Trophoblast cell (in vitro differentiated cells and primary cell): ENCODE results near the gene RDH14.

Experiments
- DNase-seq, 2 donors: peaks; one replicate each; pipeline ENCODE4 v3.0.0-alpha.2; 2016
- H2AFZ ChIP-seq: 2 replicates; pipeline ENCODE4 v1.6.1; 2013; ENCODE audit warnings: low read length, moderate library complexity, mild to moderate bottlenecking; ENCODE audit not compliant: insufficient read depth, poor library complexity
- H2AK5ac ChIP-seq: 2 replicates; pipeline ENCODE4 v1.6.1; 2013; ENCODE audit warnings: mild to moderate bottlenecking, low read length
- H2BK120ac ChIP-seq: 2 replicates; pipeline ENCODE4 v1.6.1; 2013; ENCODE audit warnings: low read length, mild to moderate bottlenecking, moderate library complexity; ENCODE audit not compliant: insufficient read depth, poor library complexity
- H2BK12ac ChIP-seq: 2 replicates; pipeline ENCODE4 v1.6.1; 2013; ENCODE audit warnings: mild to moderate bottlenecking, low read length, moderate library complexity
- H2BK5ac ChIP-seq: 2 replicates; pipeline ENCODE4 v1.6.1; 2013; ENCODE audit warnings: low read length, low read depth, moderate library complexity, mild to moderate bottlenecking; ENCODE audit not compliant: poor library complexity
- H3K14ac ChIP-seq: 2 replicates; pipeline ENCODE4 v1.6.1; 2013; ENCODE audit warnings: mild to moderate bottlenecking, low read length
- H3K18ac ChIP-seq: 2 replicates; pipeline ENCODE4 v1.6.1; 2013; ENCODE audit warnings: mild to moderate bottlenecking, low read length
- H3K23ac ChIP-seq: 2 replicates; pipeline ENCODE4 v1.6.1; 2013; ENCODE audit warnings: low read length
- H3K27ac ChIP-seq: 2 replicates; pipeline ENCODE4 v1.5.1; 2013; ENCODE audit warnings: low read depth, mild to moderate bottlenecking, inconsistent platforms, low read length, moderate library complexity
- H3K27me3 ChIP-seq: 2 replicates; pipeline ENCODE4 v1.6.1; 2013; ENCODE audit warnings: inconsistent platforms, mild to moderate bottlenecking, low read length, moderate library complexity; ENCODE audit not compliant: insufficient read depth
- H3K36me3 ChIP-seq, 2 experiments: 1 replicate in 1 of 2; 2 replicates in 1 of 2; pipeline ENCODE4 v1.6.1; 2013; ENCODE audit warnings: low read length in 2 of 2, mild to moderate bottlenecking in 2 of 2, moderate library complexity in 1 of 2; ENCODE audit not compliant: insufficient read depth in 2 of 2, control insufficient read depth in 1 of 2
- H3K4ac ChIP-seq: 2 replicates; pipeline ENCODE4 v1.6.1; 2013; ENCODE audit warnings: low read depth, mild to moderate bottlenecking, low read length, moderate library complexity
- H3K4me1 ChIP-seq, 2 experiments: 1 replicate in 1 of 2; 2 replicates in 1 of 2; pipeline ENCODE4 v1.6.1; 2013; ENCODE audit warnings: low read length in 2 of 2, mild to moderate bottlenecking in 2 of 2, moderate library complexity in 1 of 2; ENCODE audit not compliant: insufficient read depth in 2 of 2, control insufficient read depth in 1 of 2
- H3K4me2 ChIP-seq: 2 replicates; pipeline ENCODE4 v1.6.1; 2013; ENCODE audit warnings: inconsistent platforms, mild to moderate bottlenecking, low read length, moderate library complexity
- H3K4me3 ChIP-seq: 2 replicates; pipeline ENCODE4 v1.5.1; 2013; ENCODE audit warnings: mild to moderate bottlenecking, low read depth, low read length, inconsistent platforms
- H3K79me1 ChIP-seq: one replicate; pipeline ENCODE4 v1.6.1; 2013; ENCODE audit warnings: low read length
- H3K79me2 ChIP-seq: 2 replicates; pipeline ENCODE4 v1.6.1; 2013; ENCODE audit warnings: low read length, mild to moderate bottlenecking; ENCODE audit not compliant: control insufficient read depth, insufficient read depth, poor library complexity
- H3K9ac ChIP-seq: 2 replicates; pipeline ENCODE4 v1.6.1; 2013; ENCODE audit warnings: mild to moderate bottlenecking, low read length
- H3K9me3 ChIP-seq: 2 replicates; pipeline ENCODE4 v1.6.1; 2013; ENCODE audit warnings: low read depth, mild to moderate bottlenecking, control low read depth, inconsistent platforms, low read length; ENCODE audit not compliant: insufficient read depth
- H4K12ac ChIP-seq: 2 replicates; pipeline ENCODE4 v1.6.1; 2013; ENCODE audit warnings: low read depth, mild to moderate bottlenecking, low read length, moderate library complexity
- H4K8ac ChIP-seq: 2 replicates; pipeline ENCODE4 v1.6.1; 2013; ENCODE audit warnings: low read depth, mild to moderate bottlenecking, low read length, moderate library complexity
- H4K91ac ChIP-seq: one replicate; pipeline ENCODE4 v1.6.1; 2013; ENCODE audit warnings: low read depth, mild to moderate bottlenecking, low read length, moderate library complexity
- WGBS: extraction: QIAGEN DNeasy Blood & Tissue Kit; methylation state at CpG from one replicate; pipeline ENCODE4 v1.1.7; 2013; ENCODE audit warnings: missing lambda C conversion rate; ENCODE audit not compliant: insufficient read length, insufficient coverage; ENCODE audit errors: extremely low coverage; 5-methylcytosine and 5-hydroxymethylcytosine counted together

Gene RDH14

DNA sequence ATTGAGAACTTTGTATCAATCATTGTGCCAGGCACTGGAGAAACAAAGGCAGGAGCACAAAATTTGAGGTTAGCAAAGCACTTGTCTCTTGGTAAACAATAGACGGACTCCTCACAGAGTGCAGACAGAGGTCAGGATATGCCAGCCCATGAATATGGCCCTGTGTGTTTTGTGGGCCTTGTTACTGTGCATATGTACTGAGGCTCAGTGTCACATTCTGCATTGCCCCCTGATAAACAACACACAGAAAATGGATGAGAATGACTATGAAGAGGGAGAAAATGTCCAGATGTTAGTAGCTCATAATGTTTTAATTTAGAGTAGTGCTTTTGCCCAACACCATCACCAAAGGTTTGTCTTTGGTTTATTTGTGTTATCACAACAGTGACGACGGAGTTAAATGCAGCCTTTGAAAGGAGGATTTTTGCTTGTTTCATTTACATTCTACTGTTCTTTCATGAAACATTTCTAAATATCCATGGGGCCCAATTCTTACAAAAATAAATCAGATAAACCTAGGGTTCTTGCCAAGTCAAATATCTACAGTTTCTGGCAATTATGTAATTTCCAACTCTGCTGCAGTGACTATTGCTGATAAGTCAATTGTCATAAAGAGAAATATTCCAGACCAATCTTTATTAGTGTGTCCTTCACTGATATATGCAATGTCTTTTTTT lies 43.5 kb upstream of the RDH14 start:
- Histone ChIP-seq H3K4ac (no peak overlapping the region), H3K27ac (no peak overlapping the region), H3K79me1 (no peaks in the 10 kb centered on the region), H3K4me1 (no peaks in the 10 kb centered on the region), H4K8ac (no peak overlapping the region), H2BK12ac (no peak overlapping the region), H3K4me3 (no peak overlapping the region), H2BK120ac (no peak overlapping the region), H3K36me3 (no peaks in the 10 kb centered on the region), H3K4me2 (no peak overlapping the region), H2AFZ (no peak overlapping the region), H3K18ac (no peak overlapping the region), H3K27me3 (no peaks in the 10 kb centered on the region), H2BK5ac (no peak overlapping the region), H3K9me3 (no peaks in the 10 kb centered on the region), H3K23ac (no peak overlapping the region), H3K79me2 (no peaks in the 10 kb centered on the region), H3K9ac (no peak overlapping the region), H4K91ac (no peak overlapping the region), H4K12ac (no peak overlapping the region), H2AK5ac (no peak overlapping the region), H3K14ac (no peak overlapping the region)
- no peak for DNase-seq
- WGBS: no CpG with 5 or more reads among the region's 3 CpGs

DNA sequence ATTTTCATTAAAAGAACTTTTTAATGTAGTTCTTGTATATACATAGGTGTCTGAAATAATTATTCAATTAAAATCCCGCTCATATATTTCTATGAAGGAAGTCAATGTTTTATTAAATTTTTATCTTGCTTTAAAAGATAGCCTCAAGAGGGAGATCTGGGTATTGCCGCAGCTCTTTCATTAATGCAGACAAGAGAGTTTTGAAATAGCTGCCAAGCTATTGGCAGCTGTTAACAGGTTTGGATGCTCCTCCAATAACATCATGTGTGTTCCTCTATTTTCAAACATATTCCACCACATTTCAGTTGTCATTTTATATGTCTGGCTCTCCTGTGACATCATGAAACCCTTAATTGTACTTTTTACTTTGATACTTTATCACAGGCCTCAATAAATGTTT lies 41.8 kb upstream of the RDH14 start:
- no peak overlapping the region for H2BK12ac ChIP-seq
- H4K91ac ChIP-seq: no peak overlapping the region
- H2AK5ac ChIP-seq: no peak overlapping the region
- H3K79me2 ChIP-seq: no peaks in the 10 kb centered on the region
- no peak overlapping the region for H2AFZ ChIP-seq
- no peaks in the 10 kb centered on the region for H3K27me3 ChIP-seq
- H3K4me1 ChIP-seq: no peaks in the 10 kb centered on the region
- no peaks in the 10 kb centered on the region for H3K9me3 ChIP-seq
- no peak overlapping the region for H3K23ac ChIP-seq
- no peak overlapping the region for H3K14ac ChIP-seq
- DNase-seq: no peak
- H3K18ac ChIP-seq: no peak overlapping the region
- H3K27ac ChIP-seq: no peak overlapping the region
- H3K9ac ChIP-seq: no peak overlapping the region
- H4K8ac ChIP-seq: no peak overlapping the region
- no peak overlapping the region for H2BK120ac ChIP-seq
- H3K4ac ChIP-seq: no peak overlapping the region
- no peak overlapping the region for H4K12ac ChIP-seq
- no CpG with 5 or more reads among the region's 2 CpGs for WGBS
- no peak overlapping the region for H3K4me3 ChIP-seq
- H3K79me1 ChIP-seq: no peaks in the 10 kb centered on the region
- no peak overlapping the region for H2BK5ac ChIP-seq
- no peak overlapping the region for H3K4me2 ChIP-seq
- H3K36me3 ChIP-seq: no peaks in the 10 kb centered on the region

DNA sequence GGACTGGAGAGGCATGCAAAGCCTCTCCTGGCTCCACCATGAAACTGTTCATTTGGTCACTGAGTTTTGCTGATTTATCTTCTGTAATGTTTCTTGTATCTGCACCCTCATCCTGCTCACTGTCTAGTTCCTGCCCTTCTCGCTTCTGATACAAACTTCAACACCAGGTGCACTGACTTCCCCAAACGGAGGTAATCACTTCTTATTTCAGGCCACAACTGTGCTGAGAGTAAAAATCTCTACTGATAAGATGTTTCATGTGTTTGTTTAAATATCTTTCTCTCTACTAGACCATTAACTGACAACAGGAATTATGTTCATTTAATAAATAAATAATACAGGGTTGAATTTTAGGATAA lies 39.8 kb upstream of the RDH14 start:
- no peaks in the 10 kb centered on the region for H3K36me3 ChIP-seq
- H2BK120ac ChIP-seq: no peak overlapping the region
- no peak overlapping the region for H3K23ac ChIP-seq
- H2AK5ac ChIP-seq: no peak overlapping the region
- DNase-seq: no peak
- H4K91ac ChIP-seq: no peak overlapping the region
- H3K14ac ChIP-seq: no peak overlapping the region
- no peaks in the 10 kb centered on the region for H3K79me1 ChIP-seq
- H3K27me3 ChIP-seq: no peaks in the 10 kb centered on the region
- no peak overlapping the region for H3K9ac ChIP-seq
- no peak overlapping the region for H3K4ac ChIP-seq
- WGBS: no CpG with 5 or more reads among the region's 2 CpGs
- no peak overlapping the region for H3K4me2 ChIP-seq
- no peaks in the 10 kb centered on the region for H3K4me1 ChIP-seq
- H3K79me2 ChIP-seq: no peaks in the 10 kb centered on the region
- no peak overlapping the region for H3K27ac ChIP-seq
- H4K8ac ChIP-seq: no peak overlapping the region
- no peak overlapping the region for H2AFZ ChIP-seq
- no peak overlapping the region for H3K18ac ChIP-seq
- H3K4me3 ChIP-seq: no peak overlapping the region
- H2BK12ac ChIP-seq: no peak overlapping the region
- no peak overlapping the region for H4K12ac ChIP-seq
- no peak overlapping the region for H2BK5ac ChIP-seq
- H3K9me3 ChIP-seq: no peaks in the 10 kb centered on the region

DNA sequence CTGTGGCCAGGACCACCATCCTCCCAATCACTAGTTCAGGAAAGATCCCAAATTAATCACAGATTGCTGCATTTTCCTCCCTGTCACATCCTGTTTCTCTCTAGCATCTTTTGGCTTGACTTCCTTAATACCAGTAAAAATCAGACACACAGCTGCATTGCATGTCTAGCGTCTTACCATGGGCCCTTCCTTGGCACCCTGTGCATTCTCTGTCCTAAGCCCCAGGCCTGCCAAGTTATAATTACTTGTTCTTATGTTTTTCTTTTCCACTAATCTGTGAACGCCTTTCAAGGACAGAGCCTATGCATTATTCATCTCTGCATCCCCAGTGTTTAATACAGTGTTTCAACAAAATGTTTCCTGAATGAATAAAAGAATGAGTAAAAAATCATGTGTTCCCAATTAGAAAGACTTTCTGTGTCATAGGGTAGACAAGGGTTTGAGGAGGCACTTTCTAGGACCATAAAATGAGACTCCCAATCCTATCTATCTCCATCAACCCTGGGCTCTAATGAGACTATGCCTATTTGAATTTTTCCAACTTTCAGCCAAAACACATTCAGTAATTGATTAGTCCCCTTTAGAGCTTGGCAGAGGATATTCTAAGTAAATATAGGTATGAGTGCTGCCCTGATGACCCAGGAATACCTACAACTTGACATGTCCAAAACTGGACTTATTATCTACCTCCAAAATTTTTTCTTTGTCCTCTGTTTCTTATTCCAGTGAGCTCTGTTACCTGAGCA lies 39.2 kb upstream of the RDH14 start:
- WGBS: no CpG with 5 or more reads among the region's 2 CpGs
- no peaks in the 10 kb centered on the region for H3K79me1 ChIP-seq

More for the DNA sequence above, 39.2 kb upstream of the RDH14 start:
- no peak for DNase-seq
- Histone ChIP-seq H2BK120ac (no peak overlapping the region), H3K4me1 (no peaks in the 10 kb centered on the region), H3K36me3 (no peaks in the 10 kb centered on the region), H3K4ac (no peak overlapping the region), H3K14ac (no peak overlapping the region), H3K4me2 (no peak overlapping the region), H3K18ac (no peak overlapping the region), H2BK12ac (no peak overlapping the region), H2AFZ (no peak overlapping the region), H3K79me2 (no peaks in the 10 kb centered on the region), H4K8ac (no peak overlapping the region), H3K9ac (no peak overlapping the region), H4K12ac (no peak overlapping the region), H3K9me3 (no peaks in the 10 kb centered on the region), H2BK5ac (no peak overlapping the region), H3K27ac (no peak overlapping the region), H3K4me3 (no peak overlapping the region), H3K23ac (no peak overlapping the region), H4K91ac (no peak overlapping the region), H2AK5ac (no peak overlapping the region), H3K27me3 (no peaks in the 10 kb centered on the region)
